ENCODE data around the gene DHX9. TPM values are rescaled to one million over a fixed set of nuclear protein-coding genes. Genes with fewer than 3 reads are reported as not detected.

DHX9 gene
- total and polyA plus RNA-seq, 9 of the 15 experiments (the other 6 are each of a cell fraction or from before 2014, with no cell fraction given): 100 to 409 (median 294) TPM

- peaks cover 100% of the 10 kb centered on the region for H3K36me3 ChIP-seq (ENCODE audit: control insufficient read depth, insufficient read depth, low read length)
- H3K9ac ChIP-seq (ENCODE audit: insufficient read depth in 1 of 2, low read depth in 2 of 2, low read length in 2 of 2): no peak overlapping the region
- 85% methylated on average over 4 of the region's 4 CpGs for WGBS (ENCODE audit: insufficient coverage, low coverage, missing lambda C conversion rate)
- DNase-seq (ENCODE audit: extremely low read depth in 1 of 4, low spot score in 3 of 4): no peak
- BruUV-seq (replicated peaks): no TSS peak
- peaks cover 83% of the 10 kb centered on the region for H3K79me2 ChIP-seq (ENCODE audit: control insufficient read depth, insufficient read depth, low read length)
- in situ Hi-C loops (cut with MboI) (no loop called here), intact Hi-C loops (cut with micrococcal nuclease) (no loop called here)
- peaks cover 7% of the 10 kb centered on the region for H4K20me1 ChIP-seq (replicated peaks; ENCODE audit: control insufficient read depth, insufficient read depth, low read length)
- H2AFZ ChIP-seq (ENCODE audit: low read depth, low read length): no peak overlapping the region
- no peak for FAIRE-seq
- no peaks in the 10 kb centered on the region for H3K27me3 ChIP-seq (ENCODE audit: control insufficient read depth in 2 of 2, insufficient read depth in 2 of 2, low read length in 2 of 2)
- H3K4me1 ChIP-seq (replicated peaks in 1 of 2; ENCODE audit: control insufficient read depth in 2 of 2, insufficient read depth in 2 of 2, low read length in 2 of 2): no peaks in the 10 kb centered on the region
- H3K4me2 ChIP-seq (ENCODE audit: insufficient read depth, low read length): no peak overlapping the region
- no peak overlapping the region for H3K4me3 ChIP-seq
- CTCF ChIA-PET (ENCODE audit: low intra/inter-chr PET ratio): no interaction called here
- no peak overlapping the region for H3K27ac ChIP-seq (ENCODE audit: extremely low read depth, low read depth, low read length)
- ATAC-seq: no peak
- H3K9me3 ChIP-seq (replicated peaks; ENCODE audit: control insufficient read depth, insufficient read depth, low read depth, low read length): no peaks in the 10 kb centered on the region
- POLR2A ChIA-PET: interaction anchor here (0.9 to 3.1 kb wide), 4 partner anchors 10 to 16 kb away, joined by 3 to 14 read pairs (median 4); no protein-coding TSS in a partner anchor
- H3K9me1 ChIP-seq (ENCODE audit: control insufficient read depth, insufficient read depth, low read length): no peaks in the 10 kb centered on the region
- TF ChIP-seq BRD4 (IDR thresholded peaks at IDR 0.05): no peak
- no peak for TF ChIP-seq PRDM10 (IDR thresholded peaks at IDR 0.05; ENCODE audit: partially characterized antibody)
- TF ChIP-seq NCOA1 (IDR thresholded peaks at IDR 0.05; ENCODE audit: low read depth): no peak
- TF ChIP-seq ZC3H11A (IDR thresholded peaks at IDR 0.05; ENCODE audit: low read depth, low read length): no peak
- no peak for TF ChIP-seq KDM5B (IDR thresholded peaks at IDR 0.05; ENCODE audit: insufficient replicate concordance, low read depth, low read length)
- no peak for TF ChIP-seq HDAC2 (IDR thresholded peaks at IDR 0.05)
- TF ChIP-seq EGR1 (conservative IDR thresholded peaks at IDR 0.05): no peak
- TF ChIP-seq, protein P1, sequence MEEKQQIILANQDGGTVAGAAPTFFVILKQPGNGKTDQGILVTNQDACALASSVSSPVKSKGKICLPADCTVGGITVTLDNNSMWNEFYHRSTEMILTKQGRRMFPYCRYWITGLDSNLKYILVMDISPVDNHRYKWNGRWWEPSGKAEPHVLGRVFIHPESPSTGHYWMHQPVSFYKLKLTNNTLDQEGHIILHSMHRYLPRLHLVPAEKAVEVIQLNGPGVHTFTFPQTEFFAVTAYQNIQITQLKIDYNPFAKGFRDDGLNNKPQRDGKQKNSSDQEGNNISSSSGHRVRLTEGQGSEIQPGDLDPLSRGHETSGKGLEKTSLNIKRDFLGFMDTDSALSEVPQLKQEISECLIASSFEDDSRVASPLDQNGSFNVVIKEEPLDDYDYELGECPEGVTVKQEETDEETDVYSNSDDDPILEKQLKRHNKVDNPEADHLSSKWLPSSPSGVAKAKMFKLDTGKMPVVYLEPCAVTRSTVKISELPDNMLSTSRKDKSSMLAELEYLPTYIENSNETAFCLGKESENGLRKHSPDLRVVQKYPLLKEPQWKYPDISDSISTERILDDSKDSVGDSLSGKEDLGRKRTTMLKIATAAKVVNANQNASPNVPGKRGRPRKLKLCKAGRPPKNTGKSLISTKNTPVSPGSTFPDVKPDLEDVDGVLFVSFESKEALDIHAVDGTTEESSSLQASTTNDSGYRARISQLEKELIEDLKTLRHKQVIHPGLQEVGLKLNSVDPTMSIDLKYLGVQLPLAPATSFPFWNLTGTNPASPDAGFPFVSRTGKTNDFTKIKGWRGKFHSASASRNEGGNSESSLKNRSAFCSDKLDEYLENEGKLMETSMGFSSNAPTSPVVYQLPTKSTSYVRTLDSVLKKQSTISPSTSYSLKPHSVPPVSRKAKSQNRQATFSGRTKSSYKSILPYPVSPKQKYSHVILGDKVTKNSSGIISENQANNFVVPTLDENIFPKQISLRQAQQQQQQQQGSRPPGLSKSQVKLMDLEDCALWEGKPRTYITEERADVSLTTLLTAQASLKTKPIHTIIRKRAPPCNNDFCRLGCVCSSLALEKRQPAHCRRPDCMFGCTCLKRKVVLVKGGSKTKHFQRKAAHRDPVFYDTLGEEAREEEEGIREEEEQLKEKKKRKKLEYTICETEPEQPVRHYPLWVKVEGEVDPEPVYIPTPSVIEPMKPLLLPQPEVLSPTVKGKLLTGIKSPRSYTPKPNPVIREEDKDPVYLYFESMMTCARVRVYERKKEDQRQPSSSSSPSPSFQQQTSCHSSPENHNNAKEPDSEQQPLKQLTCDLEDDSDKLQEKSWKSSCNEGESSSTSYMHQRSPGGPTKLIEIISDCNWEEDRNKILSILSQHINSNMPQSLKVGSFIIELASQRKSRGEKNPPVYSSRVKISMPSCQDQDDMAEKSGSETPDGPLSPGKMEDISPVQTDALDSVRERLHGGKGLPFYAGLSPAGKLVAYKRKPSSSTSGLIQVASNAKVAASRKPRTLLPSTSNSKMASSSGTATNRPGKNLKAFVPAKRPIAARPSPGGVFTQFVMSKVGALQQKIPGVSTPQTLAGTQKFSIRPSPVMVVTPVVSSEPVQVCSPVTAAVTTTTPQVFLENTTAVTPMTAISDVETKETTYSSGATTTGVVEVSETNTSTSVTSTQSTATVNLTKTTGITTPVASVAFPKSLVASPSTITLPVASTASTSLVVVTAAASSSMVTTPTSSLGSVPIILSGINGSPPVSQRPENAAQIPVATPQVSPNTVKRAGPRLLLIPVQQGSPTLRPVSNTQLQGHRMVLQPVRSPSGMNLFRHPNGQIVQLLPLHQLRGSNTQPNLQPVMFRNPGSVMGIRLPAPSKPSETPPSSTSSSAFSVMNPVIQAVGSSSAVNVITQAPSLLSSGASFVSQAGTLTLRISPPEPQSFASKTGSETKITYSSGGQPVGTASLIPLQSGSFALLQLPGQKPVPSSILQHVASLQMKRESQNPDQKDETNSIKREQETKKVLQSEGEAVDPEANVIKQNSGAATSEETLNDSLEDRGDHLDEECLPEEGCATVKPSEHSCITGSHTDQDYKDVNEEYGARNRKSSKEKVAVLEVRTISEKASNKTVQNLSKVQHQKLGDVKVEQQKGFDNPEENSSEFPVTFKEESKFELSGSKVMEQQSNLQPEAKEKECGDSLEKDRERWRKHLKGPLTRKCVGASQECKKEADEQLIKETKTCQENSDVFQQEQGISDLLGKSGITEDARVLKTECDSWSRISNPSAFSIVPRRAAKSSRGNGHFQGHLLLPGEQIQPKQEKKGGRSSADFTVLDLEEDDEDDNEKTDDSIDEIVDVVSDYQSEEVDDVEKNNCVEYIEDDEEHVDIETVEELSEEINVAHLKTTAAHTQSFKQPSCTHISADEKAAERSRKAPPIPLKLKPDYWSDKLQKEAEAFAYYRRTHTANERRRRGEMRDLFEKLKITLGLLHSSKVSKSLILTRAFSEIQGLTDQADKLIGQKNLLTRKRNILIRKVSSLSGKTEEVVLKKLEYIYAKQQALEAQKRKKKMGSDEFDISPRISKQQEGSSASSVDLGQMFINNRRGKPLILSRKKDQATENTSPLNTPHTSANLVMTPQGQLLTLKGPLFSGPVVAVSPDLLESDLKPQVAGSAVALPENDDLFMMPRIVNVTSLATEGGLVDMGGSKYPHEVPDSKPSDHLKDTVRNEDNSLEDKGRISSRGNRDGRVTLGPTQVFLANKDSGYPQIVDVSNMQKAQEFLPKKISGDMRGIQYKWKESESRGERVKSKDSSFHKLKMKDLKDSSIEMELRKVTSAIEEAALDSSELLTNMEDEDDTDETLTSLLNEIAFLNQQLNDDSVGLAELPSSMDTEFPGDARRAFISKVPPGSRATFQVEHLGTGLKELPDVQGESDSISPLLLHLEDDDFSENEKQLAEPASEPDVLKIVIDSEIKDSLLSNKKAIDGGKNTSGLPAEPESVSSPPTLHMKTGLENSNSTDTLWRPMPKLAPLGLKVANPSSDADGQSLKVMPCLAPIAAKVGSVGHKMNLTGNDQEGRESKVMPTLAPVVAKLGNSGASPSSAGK (IDR thresholded peaks at IDR 0.05): no peak
Observed at GRCh38 chr1:182855911-182856310, 16.8 kb downstream of the DHX9 start.

All from K562 (cell line).